Measurements from ENCODE around the gene PLAAT5. TPM values are rescaled to one million over a fixed set of nuclear protein-coding genes. Genes with fewer than 3 reads are reported as not detected.
A peak's percentile ranks its signal among the peaks of the same experiment; 100 is the strongest.

PLAAT5 gene
- total and polyA plus RNA-seq, 8 donors: 0.49 to 4.6 (median 1.1) TPM

GRCh38 chr11:63470311-63470710 lies 20.7 kb downstream of the PLAAT5 start:
- Histone ChIP-seq H3K4me3 (no peak overlapping the region), H3K9me3 (peaks cover 0 to 8% of the 10 kb centered on the region in 2 donors), H3K27me3 (no peaks in the 10 kb centered on the region), H3K36me3 (no peaks in the 10 kb centered on the region), H3K27ac (no peak overlapping the region), H3K4me1 (no peaks in the 10 kb centered on the region)
- ATAC-seq (no peak), DNase-seq (no peak)
- intact Hi-C loops (cut with DNase I): no loop called here
- no peak for TF ChIP-seq CTCF (IDR thresholded peaks at IDR 0.05)

- DNase-seq (no peak), ATAC-seq (peak; percentile 22)
- H3K27me3 ChIP-seq: no peaks in the 10 kb centered on the region
- intact Hi-C loops (cut with DNase I): no loop called here
- TF ChIP-seq CTCF (IDR thresholded peaks at IDR 0.05): no peak
- no peak overlapping the region for H3K27ac ChIP-seq
- H3K4me3 ChIP-seq: no peak overlapping the region
- H3K4me1 ChIP-seq: no peaks in the 10 kb centered on the region
- no peaks in the 10 kb centered on the region for H3K9me3 ChIP-seq
- no peaks in the 10 kb centered on the region for H3K36me3 ChIP-seq
These were observed 28.8 kb downstream of the PLAAT5 start for GRCh38 chr11:63462137-63462536.

GRCh38 chr11:63459586-63459985 lies 31.4 kb downstream of the PLAAT5 start:
- Histone ChIP-seq H3K27ac (no peak overlapping the region), H3K27me3 (no peaks in the 10 kb centered on the region), H3K4me3 (no peak overlapping the region), H3K36me3 (no peaks in the 10 kb centered on the region), H3K4me1 (no peaks in the 10 kb centered on the region), H3K9me3 (no peaks in the 10 kb centered on the region)
- DNase-seq: no peak
- ATAC-seq: no peak
- no peak for TF ChIP-seq CTCF (IDR thresholded peaks at IDR 0.05)
- intact Hi-C loops (cut with DNase I): no loop called here

- no peaks in the 10 kb centered on the region for H3K27me3 ChIP-seq
- DNase-seq (no peak), ATAC-seq (no peak)
- TF ChIP-seq CTCF (IDR thresholded peaks at IDR 0.05): no peak
- H3K36me3 ChIP-seq: no peaks in the 10 kb centered on the region
- H3K4me3 ChIP-seq: no peak overlapping the region
- no peaks in the 10 kb centered on the region for H3K9me3 ChIP-seq
- no peaks in the 10 kb centered on the region for H3K4me1 ChIP-seq
- intact Hi-C loops (cut with DNase I): no loop called here
- no peak overlapping the region for H3K27ac ChIP-seq
These were observed 42.3 kb downstream of the PLAAT5 start for GRCh38 chr11:63448646-63449045.

- Histone ChIP-seq H3K9me3 (no peaks in the 10 kb centered on the region), H3K27ac (no peak overlapping the region), H3K4me3 (no peak overlapping the region), H3K27me3 (no peaks in the 10 kb centered on the region), H3K4me1 (no peaks in the 10 kb centered on the region), H3K36me3 (no peaks in the 10 kb centered on the region)
- intact Hi-C loops (cut with DNase I): no loop called here
- ATAC-seq (no peak), DNase-seq (no peak)
- TF ChIP-seq CTCF (IDR thresholded peaks at IDR 0.05): no peak
These were observed 45.2 kb downstream of the PLAAT5 start for GRCh38 chr11:63445720-63446119.
